Left lobe of liver (tissue), 2 donors: ENCODE results near the gene USP2. TPM values are rescaled to one million over a fixed set of nuclear protein-coding genes. Genes with fewer than 3 reads are reported as not detected.

Experiments used
- ATAC-seq: fragments of 200-7000 bp; cut with Tn5 transposase; one replicate; pipeline ENCODE4 v1.9.1; 2020; ENCODE audit warnings: mild to moderate bottlenecking, moderate library complexity
- DNase-seq: peaks from one replicate; pipeline ENCODE4 v3.0.0-alpha.2; 2020; ENCODE audit warnings: low spot score
- total RNA-seq: library from RNA; stranded (reverse); gene quantifications from one replicate; pipeline ENCODE4 v1.2.1, GENCODE V29; 2021
- donor health status: DM: no; HTN: no; CAD: no; lungs with moderate emphysema.
- donor health status: DM: no; HTN: yes; CAD: no.

The USP2 gene
- total RNA-seq, 1 donor from 2014 or later: 10.9 TPM

DNA sequence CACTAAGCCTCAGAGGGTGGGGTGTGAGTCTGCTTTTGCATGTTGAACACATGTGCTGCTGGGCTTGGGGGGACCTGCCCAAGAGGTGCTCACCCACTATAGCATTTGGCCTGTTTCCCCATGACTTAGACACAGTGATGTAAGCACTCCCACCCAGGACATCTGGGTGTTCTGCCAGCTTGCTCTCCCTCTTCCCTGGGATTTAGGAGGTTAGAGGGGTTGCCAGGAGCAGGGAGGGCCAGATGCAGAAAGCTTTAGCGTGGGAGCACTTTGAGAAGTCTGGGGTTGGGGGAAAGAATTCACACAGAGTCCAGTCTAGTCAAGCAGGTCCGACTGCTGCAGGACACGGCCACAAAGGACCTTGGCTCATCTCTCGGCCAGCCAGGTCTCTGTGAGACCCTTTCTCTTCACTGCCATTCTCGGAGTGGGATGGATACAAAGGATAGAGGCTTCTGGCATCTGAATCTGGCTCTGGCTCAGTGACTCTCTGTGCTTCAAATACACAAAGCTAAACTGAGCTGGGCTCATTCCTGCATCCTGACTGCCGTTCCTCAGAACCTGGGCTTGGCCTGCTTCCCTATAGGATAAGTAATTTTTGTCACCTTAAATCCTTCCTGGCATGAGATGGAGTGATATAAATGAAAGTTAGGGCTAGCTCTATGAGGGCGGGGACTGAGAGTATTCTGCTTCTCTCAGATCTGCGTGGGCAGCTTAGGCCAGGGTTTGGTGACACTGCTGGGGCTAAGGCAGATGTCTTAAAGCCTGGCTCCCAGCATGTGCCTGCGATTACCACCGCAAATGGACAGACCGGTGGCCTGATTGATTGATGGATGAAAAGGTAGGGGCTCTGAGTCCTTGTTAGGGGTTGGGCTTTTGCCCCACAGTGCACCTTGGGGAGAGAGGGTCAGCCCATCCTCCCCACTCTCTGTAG is 14.5 kb downstream of the USP2 start:
- DNase-seq: no peak
- ATAC-seq: no peak

DNA sequence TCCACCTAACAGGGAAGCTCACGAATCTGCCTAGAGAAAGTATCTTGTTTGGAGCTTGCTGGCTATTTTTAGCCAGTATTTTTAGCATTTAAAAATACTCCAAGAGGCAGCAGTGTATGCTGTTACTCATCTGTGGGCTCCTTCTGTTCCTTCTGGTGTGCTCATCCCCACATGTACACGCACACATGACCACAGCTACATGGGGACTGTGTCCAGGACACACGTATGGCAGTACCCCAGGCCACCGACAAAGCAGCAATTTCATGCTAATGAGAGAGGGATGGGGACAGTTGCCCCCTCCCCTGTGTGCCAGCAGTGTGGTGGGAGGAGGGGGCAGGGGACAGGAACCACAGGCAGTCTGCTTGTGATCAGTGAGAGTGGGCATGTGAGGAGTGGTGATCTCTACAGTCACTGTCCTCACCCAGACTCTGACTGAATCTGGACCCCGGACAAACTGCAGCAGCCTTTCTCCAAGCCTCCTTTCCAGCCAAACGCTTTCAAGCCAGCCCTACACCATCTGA is 16.4 kb downstream of the USP2 start:
- DNase-seq: no peak
- no peak for ATAC-seq

DNA sequence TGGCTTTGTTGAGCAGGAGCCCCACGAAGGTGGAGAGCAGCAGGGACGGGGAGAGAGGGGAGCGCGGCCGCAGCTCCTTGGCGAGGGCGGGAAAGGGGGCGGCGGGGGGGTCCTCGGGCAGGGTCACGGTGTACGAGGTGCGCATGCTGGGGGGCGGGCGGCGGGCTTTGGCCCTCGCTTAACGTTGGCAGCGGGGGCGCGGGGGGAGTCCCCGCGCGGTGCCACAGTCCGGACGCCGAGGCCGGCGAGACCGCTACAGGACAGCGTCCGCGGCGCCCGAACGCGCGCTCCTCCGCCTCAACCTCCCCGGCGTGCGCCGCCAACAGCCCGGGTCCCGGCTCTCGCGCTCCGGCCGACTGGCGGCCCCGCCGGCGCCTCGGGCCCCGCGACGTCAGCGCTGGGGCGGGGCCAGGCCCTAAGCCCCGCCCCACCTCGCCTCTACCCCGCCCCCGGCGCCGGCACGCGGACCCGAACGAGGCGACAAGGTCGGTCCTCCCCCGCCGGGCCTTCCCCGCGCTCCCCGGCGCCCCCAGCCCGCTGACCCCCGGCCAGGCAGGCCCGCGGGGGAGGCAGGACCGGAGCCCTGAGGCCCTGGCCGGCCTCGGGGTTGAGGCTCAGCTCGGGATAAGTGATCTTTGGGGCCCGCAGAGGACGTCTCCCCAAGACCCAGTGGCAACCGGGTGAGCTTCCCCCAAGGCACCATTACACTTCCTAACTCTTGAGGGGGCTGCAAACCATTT is 17.5 kb downstream of the USP2 start:
- DNase-seq (peak; percentile 84), ATAC-seq (peak; percentile 65)

DNA sequence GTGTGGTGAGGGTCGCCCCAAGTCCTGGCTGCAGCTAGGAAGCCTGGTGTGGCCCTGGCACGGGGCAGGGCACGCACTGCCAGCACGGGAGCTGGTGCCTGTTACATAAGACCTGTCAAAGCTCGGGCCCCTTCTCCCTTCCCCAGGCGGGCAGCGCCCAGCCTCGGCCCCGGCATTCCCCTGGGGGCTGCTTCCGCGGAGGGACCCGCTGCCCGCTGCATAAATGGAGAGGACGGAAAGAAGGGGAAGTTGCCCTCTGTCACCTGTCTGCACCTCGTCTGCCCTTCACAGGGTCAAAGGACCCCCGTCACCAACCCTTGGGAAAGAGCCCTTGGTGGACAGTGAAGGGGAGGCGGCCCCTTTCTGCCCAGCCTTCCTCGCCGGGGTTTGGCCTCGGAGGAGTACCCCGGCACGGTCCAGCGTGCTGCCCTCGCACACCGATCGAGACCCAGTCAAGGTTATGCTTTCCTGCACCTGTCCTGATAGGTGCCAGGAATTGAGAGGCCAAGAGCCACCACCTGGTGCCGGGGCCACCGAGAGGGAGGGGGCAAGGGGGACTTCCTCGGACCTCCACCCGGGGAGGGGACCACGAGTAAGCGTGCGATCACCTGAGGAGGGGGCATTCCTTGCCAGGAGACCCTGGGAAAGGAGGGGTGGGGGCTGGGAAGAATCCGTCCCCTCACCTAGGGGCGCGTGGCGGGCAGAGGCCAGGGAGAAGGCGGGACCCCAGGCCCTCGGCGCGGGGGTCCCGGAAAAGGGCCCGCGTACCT is 18.2 kb downstream of the USP2 start:
- peak; percentile 55 for ATAC-seq
- peak; percentile 78 for DNase-seq

DNA sequence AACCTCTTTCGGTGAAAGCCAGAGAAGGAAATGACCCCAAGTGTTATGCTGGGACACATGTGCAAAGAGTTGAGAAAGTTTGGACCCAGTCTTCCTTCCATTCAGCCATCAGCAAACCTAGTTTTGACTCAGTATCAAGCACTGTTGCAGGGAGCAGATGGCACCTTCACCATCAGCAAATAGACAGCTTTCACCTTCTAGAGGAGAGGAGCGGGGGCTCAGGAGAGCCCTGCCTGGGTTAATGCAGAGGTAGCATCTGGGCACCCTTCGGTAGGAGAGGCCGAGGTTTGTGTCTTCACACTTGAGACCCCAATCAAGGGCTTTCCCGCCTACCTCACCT is 18.8 kb downstream of the USP2 start:
- ATAC-seq (peak; percentile 22), DNase-seq (no peak)

DNA sequence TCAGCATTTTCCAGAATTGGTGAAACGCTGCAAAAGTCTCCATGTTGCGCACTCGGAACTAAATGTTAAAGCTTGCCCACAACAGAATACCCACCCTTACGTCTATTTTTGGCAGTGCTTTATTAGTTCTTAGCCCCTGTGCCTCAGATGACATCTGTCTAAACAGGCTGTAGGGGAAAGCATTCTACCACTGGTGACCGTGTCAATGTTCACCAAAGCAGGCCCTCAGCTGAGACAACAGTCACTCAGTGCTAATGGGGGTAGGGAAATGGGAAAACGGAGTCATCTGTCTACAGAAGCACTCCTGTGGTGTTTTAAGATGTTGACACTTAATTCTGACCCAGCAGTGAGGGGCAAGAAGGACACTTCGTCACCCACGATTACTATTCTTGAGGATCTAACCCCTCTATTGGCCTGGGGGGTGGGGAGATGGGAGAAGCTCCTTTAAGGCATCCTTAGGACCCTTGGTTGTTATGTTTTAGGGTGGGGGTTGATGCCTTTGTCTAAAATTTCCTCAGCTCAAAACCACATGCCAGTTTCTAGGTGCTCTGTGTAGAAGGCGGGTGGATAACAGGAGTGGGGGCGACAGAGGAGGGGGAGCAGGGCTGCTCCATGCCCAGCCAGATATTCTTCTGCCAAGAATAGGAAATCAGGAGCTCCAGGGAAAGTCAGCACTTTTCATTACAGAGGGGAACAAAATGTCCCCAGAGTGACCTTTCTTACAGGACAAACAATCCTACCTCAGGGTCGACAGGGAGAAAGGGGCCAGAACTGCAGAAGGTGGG is 19.4 kb downstream of the USP2 start:
- ATAC-seq: peak; percentile 2
- no peak for DNase-seq

DNA sequence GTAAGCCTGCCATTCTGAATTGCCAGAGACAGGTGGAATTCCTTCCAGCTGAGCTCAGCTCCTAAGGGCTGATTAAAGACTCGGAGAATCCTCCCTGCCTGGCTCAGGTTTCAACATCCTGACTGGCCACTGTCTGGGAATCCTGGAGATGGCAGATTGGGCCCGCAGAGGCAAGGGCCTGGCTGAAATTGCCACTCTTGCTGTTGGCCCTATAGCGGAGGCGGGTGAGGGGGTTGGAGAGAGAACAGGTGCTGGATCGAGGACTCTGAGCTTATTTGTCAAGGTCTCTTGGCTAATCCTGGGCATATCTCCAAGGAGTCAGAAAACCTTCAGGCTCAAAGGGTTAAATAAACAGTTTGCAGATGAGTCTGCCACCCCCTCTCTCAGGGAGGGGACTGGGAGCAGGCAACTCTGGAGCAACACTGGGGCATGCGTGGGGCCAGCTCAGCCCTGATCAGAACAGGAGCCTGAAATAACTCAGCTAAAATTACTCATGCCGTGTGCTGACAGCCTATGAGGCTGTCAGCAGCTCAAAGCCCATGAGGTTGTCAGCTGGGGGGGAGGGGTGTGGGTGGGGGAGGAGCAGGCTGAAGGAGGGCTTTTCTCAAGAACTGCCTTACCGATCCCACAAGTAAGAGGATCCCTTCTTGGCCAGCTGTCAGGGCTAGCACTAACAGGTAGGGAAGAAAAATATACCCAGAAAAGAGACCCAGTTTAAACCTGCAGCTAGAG is 20.3 kb downstream of the USP2 start:
- DNase-seq (peak; percentile 84), ATAC-seq (peak; percentile 53)

DNA sequence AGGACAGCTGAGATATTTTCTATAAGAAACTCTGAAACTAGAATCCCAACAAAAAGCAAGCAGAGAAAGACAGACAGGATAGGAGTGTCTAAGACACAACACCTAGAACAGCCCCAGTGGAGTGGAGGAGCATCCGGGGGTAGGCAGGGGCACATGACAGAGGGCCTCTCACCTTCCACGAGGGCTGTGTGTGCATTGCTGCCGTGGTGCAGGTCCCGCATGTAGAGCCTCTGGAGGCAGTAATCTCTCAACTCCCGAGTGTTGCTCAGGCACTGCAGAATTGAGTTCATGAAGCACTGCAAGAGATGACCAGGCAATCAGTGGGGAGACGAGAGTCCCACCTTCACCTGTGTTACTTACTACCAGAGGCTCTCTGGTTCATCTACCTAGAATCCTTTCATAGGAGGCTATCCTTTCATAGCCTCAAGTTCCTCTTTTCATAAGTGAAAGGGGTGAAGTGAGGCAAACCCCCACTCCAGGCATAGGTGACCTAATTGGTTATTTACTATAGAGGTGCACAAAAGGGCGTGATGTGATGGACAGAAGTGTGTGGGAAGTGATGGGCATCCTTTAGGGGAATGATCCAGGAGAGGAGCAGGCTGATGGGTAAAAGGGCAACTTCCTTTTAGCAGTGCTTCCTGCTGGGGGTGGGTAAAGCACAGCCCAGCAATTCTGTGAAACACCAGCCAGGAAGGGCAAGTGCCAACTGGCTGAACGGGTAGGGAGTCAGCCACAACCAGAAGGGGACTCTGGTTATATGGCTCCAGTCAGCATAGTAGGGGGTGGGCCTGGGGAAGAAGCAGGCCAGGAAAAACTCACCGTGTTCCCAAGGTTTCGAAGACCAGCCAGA is 21.9 kb downstream of the USP2 start:
- no peak for ATAC-seq
- no peak for DNase-seq

DNA sequence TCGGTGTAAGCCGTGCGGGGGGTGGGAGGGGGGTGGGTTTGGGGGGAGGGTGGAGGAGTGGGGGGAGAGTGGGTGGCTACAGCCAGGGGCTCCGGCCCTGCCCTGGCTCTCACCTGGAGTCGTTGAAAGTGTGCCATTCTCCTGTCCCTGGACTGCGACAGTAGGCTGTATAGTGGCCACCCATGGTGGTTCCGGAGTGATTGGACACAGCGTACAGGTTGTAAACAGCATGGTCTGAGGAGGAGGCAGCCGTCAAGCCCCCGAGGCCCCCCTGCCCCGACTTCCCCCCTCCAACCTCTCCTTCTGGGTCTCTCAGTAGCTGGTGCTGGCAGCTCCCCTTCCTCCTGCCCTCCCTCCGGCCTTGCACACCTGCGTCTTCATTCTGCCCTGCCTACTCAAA is 24.4 kb downstream of the USP2 start:
- ATAC-seq: peak; percentile 3
- DNase-seq: no peak

DNA sequence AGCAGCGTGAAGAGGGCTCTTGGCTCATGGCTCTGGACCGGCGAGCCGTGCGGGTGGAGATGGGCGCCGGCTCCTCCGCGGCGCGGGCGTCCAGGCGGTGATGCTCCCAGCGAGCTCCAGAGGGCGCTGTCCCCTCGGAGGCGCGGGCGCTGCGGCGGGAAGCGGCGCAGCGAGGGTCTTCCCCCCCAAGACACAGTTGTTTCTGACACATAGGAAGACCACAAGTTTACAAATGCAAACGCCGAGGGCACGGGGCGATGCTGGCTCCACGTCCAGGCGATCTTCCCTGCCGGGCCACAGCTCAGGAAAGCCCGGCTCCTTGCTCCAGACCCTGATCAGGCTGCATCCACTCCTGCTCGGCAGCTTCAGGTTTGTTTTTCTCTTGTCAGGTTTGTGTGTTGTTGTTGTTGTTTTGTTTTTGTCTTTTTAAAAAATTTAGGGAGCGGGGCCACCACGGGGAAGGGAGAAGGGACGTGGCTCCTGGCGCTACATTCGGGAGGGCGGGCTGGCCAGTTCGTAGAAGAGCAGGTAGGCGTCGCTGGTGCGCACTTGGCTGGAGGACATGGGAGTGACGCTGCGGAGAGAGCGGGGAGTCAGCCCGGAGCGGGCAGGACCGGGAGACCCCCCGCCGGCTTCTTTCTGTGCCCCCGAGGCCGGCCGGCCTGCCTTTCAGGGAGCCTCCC is 25.0 kb downstream of the USP2 start:
- peak; percentile 80 for ATAC-seq
- peak; percentile 77 for DNase-seq

DNA sequence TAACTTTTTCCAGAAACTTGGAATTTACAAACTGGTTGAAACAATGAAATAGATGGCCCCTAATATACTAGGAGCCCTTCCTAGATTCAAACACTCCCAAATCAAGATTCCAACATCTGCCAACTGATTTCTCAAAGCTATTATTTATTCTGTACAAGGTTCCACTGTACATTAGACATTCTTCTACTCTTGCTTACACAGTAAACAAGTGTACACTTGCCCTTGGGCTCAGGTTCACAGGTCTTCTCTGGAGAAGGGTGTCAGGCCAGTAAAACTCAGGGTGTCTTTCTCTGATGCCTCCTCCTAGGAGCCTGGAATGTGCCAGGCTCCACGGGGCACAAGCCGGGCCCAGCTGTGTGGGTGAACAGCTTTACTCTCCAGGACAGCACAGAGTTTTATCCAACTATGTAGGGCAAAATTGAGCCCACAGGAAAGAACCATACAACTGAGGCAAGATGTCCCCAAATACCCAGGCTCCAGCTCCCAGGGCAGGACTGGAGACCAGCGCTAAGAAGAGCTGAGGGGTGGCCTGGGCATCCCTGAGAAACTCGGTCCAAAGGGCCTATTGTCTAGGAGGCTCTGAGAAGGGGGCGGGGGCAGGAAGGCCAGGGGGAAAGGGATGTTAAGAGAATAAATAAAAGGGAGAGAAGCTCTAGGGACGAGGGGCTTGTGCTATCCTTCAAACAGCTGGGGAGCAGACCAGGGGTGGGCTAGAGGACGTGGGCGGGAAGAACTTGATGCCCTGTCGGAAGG is 26.2 kb downstream of the USP2 start:
- ATAC-seq: no peak
- DNase-seq: no peak

DNA sequence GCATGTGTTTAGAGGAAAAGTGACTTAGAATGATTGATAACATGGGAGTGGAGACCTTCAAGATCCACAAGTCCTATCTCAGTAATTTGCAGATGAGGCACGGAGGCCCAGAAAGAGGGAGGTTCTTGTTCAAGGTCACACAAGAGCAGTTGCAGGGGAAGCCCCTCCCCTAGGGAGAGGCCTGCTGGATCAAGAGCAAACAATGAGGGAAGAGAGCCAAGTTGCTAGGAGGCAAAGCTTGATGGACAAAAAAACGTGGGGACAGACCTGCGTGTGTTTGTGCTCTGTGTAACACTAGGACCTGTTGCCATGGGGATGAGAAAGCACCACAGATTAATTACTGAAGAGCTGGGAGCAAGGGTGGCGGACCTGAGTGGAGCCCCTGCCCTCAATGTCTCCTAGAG is 28.6 kb downstream of the USP2 start:
- no peak for DNase-seq

DNA sequence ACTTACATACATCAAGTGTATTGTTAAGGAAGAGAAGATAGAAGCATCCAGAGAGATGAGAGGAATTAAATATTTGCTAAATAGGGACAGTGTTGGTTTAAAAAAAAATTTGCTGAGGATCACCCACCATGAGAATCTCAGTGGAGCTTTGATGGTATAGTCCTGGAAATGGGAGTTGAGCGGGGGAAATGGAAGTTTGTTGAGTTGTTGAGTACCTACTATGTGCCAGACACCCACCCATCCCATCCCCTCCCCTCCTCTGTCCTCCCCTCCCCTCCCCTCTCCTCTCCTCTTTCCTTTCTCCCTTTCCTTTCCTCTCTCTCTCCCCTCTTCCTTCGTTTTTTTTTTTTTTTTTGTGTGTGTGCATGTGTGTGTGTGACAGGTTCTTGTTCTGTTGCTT is 30.3 kb downstream of the USP2 start:
- ATAC-seq (no peak), DNase-seq (no peak)

More for the DNA sequence above, 28.6 kb downstream of the USP2 start:
- peak; percentile 26 for ATAC-seq

DNA sequence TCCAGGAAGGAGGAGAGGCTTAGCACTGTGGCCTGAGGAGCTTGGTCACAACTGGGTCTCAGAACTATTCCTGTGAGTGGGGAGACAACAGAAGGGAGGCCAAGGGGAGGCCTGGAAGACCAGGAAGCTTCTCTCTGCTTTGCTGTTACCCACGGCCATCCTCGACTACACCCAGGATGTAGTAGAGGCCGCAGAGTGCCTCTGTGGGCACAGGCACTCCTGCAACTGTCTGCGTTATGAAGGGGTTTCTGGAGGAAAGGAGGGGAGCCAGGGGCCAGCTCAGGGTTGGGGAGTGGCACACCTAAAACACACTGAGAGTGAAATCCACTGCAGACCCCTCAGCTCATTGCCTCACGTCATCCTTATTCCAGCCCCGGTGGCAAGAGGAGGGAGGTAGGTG is 31.2 kb downstream of the USP2 start:
- ATAC-seq (no peak), DNase-seq (no peak)

DNA sequence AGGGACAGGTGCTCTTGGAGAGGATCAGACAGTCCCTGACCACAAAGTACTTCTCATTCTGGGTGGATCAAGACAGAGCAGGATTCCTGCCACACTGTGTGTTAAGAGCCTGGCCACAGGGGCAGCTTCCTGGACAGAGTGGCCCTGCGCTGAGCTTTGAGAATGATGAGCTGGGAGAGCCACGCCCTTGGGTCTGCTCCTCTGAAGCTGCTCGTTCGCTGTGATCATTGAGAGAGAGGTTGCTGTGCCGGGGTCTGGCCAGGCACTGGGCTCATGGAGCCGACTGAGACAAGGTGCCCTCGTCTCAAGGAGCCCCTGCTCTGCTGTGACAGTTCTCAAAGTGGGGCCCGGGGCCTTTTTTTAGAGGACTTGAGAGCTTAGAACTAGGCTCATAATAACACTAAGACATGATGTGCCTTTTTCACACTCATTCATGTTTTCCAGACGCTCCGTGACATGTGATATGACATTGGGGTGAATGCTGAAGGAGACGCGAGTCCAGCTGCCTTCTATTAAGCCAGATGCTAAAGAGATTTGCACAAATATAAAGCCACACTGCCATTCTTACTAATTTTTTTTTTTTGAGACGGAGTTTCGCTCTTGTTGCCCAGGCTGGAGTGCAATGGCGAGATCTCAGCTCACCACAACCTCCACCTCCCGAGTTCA is 33.4 kb downstream of the USP2 start:
- ATAC-seq (no peak), DNase-seq (no peak)

DNA sequence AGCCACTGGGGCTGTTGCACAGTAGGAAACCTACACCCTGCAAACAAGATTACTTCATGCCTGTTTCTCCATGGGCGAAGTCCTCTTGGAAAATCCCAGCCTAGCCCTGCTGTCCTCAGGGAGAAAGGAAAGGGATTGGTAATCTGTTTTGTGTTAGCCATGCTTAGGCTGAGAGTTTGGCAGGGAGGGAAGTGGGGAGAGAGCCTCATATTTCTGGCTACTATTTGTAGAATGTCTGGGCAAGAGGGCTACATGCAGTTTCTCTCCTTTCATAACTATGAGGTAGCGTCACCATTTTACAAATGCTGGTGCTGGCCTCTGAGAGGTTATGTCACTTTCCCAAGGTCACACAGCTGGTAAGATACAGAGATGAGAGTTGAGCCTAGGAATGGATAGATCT is 34.2 kb downstream of the USP2 start:
- ATAC-seq: peak; percentile 26
- no peak for DNase-seq

DNA sequence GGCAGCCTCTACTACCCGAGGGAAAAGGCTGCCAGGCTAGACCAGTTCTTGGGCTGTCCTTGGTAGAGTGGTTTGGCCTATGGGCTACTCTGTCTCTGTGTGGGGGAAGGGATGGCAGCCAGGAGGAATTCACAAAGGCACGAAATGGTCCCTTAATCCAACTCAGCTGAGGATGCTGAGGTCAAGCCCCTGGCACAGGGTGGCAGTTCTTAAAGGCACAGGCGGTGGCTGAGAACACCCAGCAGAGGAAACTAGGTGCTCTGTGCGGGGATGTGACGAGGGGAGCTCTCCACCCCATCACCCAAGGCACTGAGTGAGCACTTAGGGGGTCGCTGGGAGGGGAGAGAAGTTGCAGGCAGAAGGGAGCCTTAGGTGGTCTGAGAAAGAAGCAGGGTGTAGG is 34.9 kb downstream of the USP2 start, which contains the start of gene MFRP:
TSS of gene MFRP (minus strand) at position 101 of the 400 bp plus-strand sequence. CDS start 192 bp downstream, outside the sequence.
- DNase-seq (no peak), ATAC-seq (no peak)
